ENCODE measurements around the gene CDHR3. TPM values are rescaled to one million over a fixed set of nuclear protein-coding genes. Genes with fewer than 3 reads are reported as not detected.
"Not testable (repeated sequence)": the region's sequence is repeated elsewhere in the genome, so short reads cannot be mapped to it uniquely, and the experiment has no call there.

CDHR3 gene
- total RNA-seq, 1 donor from 2014 or later = 1.0 TPM

- Mint-ChIP-seq H3K4me3 (no peak overlapping the region), H3K4me1 (no peaks in the 10 kb centered on the region), H3K36me3 (ENCODE audit: low read depth) (no peaks in the 10 kb centered on the region), H3K9me3 (peaks cover 5% of the 10 kb centered on the region), H3K27ac (no peak overlapping the region), H3K27me3 (peaks cover 5% of the 10 kb centered on the region)
- DNase-seq = no peak
- intact Hi-C loops (cut with micrococcal nuclease) = no loop called here
Measured at GRCh38 chr7:105941596-105941995, 21.5 kb upstream of the CDHR3 start.

GRCh38 chr7:105943486-105943885 lies 19.6 kb upstream of the CDHR3 start:
- DNase-seq = no peak
- Mint-ChIP-seq H3K9me3 (peaks cover 5% of the 10 kb centered on the region), H3K27me3 (peaks cover 10% of the 10 kb centered on the region), H3K4me1 (no peaks in the 10 kb centered on the region), H3K27ac (no peak overlapping the region), H3K36me3 (ENCODE audit: low read depth) (no peaks in the 10 kb centered on the region), H3K4me3 (no peak overlapping the region)
- intact Hi-C loops (cut with micrococcal nuclease) = no loop called here

- DNase-seq = no peak
- H3K4me3 Mint-ChIP-seq = no peak overlapping the region
- no peaks in the 10 kb centered on the region for H3K4me1 Mint-ChIP-seq
- no peaks in the 10 kb centered on the region for H3K9me3 Mint-ChIP-seq
- intact Hi-C loops (cut with micrococcal nuclease) = no loop called here
- no peaks in the 10 kb centered on the region for H3K36me3 Mint-ChIP-seq (ENCODE audit: low read depth)
- peaks cover 7% of the 10 kb centered on the region for H3K27me3 Mint-ChIP-seq
- no peak overlapping the region for H3K27ac Mint-ChIP-seq
Measured at GRCh38 chr7:105945848-105946247, 17.2 kb upstream of the CDHR3 start.

GRCh38 chr7:105951597-105951996 lies 11.5 kb upstream of the CDHR3 start:
- H3K27ac Mint-ChIP-seq = no peak overlapping the region
- H3K4me3 Mint-ChIP-seq = no peak overlapping the region
- H3K9me3 Mint-ChIP-seq = no peaks in the 10 kb centered on the region
- H3K4me1 Mint-ChIP-seq = no peaks in the 10 kb centered on the region
- peaks cover 4% of the 10 kb centered on the region for H3K27me3 Mint-ChIP-seq
- H3K36me3 Mint-ChIP-seq (ENCODE audit: low read depth) = no peaks in the 10 kb centered on the region
- no peak for DNase-seq
- intact Hi-C loops (cut with micrococcal nuclease) = no loop called here

GRCh38 chr7:105952917-105953595 lies 10.0 kb upstream of the CDHR3 start:
- intact Hi-C loops (cut with micrococcal nuclease) = no loop called here
- H3K27ac Mint-ChIP-seq = no peak overlapping the region
- DNase-seq = no peak
- H3K36me3 Mint-ChIP-seq (ENCODE audit: low read depth) = no peaks in the 10 kb centered on the region
- H3K4me1 Mint-ChIP-seq = no peaks in the 10 kb centered on the region
- H3K9me3 Mint-ChIP-seq = no peaks in the 10 kb centered on the region
- no peaks in the 10 kb centered on the region for H3K27me3 Mint-ChIP-seq
- H3K4me3 Mint-ChIP-seq = no peak overlapping the region

GRCh38 chr7:105954711-105955110 lies 8.4 kb upstream of the CDHR3 start:
- H3K4me1 Mint-ChIP-seq = no peaks in the 10 kb centered on the region
- intact Hi-C loops (cut with micrococcal nuclease) = no loop called here
- no peak for DNase-seq
- H3K27ac Mint-ChIP-seq = no peak overlapping the region
- no peaks in the 10 kb centered on the region for H3K9me3 Mint-ChIP-seq
- H3K4me3 Mint-ChIP-seq = no peak overlapping the region
- no peaks in the 10 kb centered on the region for H3K36me3 Mint-ChIP-seq (ENCODE audit: low read depth)
- H3K27me3 Mint-ChIP-seq = no peaks in the 10 kb centered on the region

- H3K9me3 Mint-ChIP-seq; H3K36me3 Mint-ChIP-seq (ENCODE audit: low read depth); H3K27me3 Mint-ChIP-seq; H3K4me3 Mint-ChIP-seq; intact Hi-C loops (cut with micrococcal nuclease); H3K27ac Mint-ChIP-seq; DNase-seq; H3K4me1 Mint-ChIP-seq: not testable (repeated sequence)
Measured at GRCh38 chr7:105955651-105956466, 7.2 kb upstream of the CDHR3 start.

GRCh38 chr7:105958012-105958411 lies 5.1 kb upstream of the CDHR3 start:
- H3K4me3 Mint-ChIP-seq = no peak overlapping the region
- H3K9me3 Mint-ChIP-seq = no peaks in the 10 kb centered on the region
- H3K27ac Mint-ChIP-seq = no peak overlapping the region
- peaks cover 3% of the 10 kb centered on the region for H3K27me3 Mint-ChIP-seq
- H3K36me3 Mint-ChIP-seq (ENCODE audit: low read depth) = no peaks in the 10 kb centered on the region
- H3K4me1 Mint-ChIP-seq = no peaks in the 10 kb centered on the region
- no peak for DNase-seq
- intact Hi-C loops (cut with micrococcal nuclease) = no loop called here

- H3K4me3 Mint-ChIP-seq = no peak overlapping the region
- peaks cover 12% of the 10 kb centered on the region for H3K27me3 Mint-ChIP-seq
- H3K27ac Mint-ChIP-seq = no peak overlapping the region
- H3K4me1 Mint-ChIP-seq = no peaks in the 10 kb centered on the region
- H3K9me3 Mint-ChIP-seq = no peaks in the 10 kb centered on the region
- H3K36me3 Mint-ChIP-seq (ENCODE audit: low read depth) = no peaks in the 10 kb centered on the region
- no peak for DNase-seq
- intact Hi-C loops (cut with micrococcal nuclease) = no loop called here
Measured at GRCh38 chr7:105962353-105962752, 711 bp upstream of the CDHR3 start.

- Mint-ChIP-seq H3K27ac (no peak overlapping the region), H3K4me1 (no peaks in the 10 kb centered on the region), H3K4me3 (no peak overlapping the region), H3K27me3 (peaks cover 11% of the 10 kb centered on the region), H3K36me3 (ENCODE audit: low read depth) (no peaks in the 10 kb centered on the region), H3K9me3 (no peaks in the 10 kb centered on the region)
- intact Hi-C loops (cut with micrococcal nuclease) = no loop called here
- DNase-seq = no peak
Measured at GRCh38 chr7:105971845-105972244, 8.8 kb downstream of the CDHR3 start.

GRCh38 chr7:105972276-105972675 lies 9.2 kb downstream of the CDHR3 start:
- Mint-ChIP-seq H3K27ac (no peak overlapping the region), H3K9me3 (no peaks in the 10 kb centered on the region), H3K4me3 (no peak overlapping the region), H3K36me3 (ENCODE audit: low read depth) (no peaks in the 10 kb centered on the region), H3K4me1 (no peaks in the 10 kb centered on the region), H3K27me3 (peaks cover 11% of the 10 kb centered on the region)
- intact Hi-C loops (cut with micrococcal nuclease) = no loop called here
- no peak for DNase-seq

GRCh38 chr7:105974471-105974870 lies 11.4 kb downstream of the CDHR3 start:
- no peaks in the 10 kb centered on the region for H3K9me3 Mint-ChIP-seq
- H3K4me3 Mint-ChIP-seq = no peak overlapping the region
- H3K27ac Mint-ChIP-seq = no peak overlapping the region
- peaks cover 15% of the 10 kb centered on the region for H3K27me3 Mint-ChIP-seq
- intact Hi-C loops (cut with micrococcal nuclease) = no loop called here
- no peaks in the 10 kb centered on the region for H3K4me1 Mint-ChIP-seq
- DNase-seq = no peak
- no peaks in the 10 kb centered on the region for H3K36me3 Mint-ChIP-seq (ENCODE audit: low read depth)

- no peak for DNase-seq
- intact Hi-C loops (cut with micrococcal nuclease) = no loop called here
Measured at GRCh38 chr7:105975770-105976417, 12.8 kb downstream of the CDHR3 start.

GRCh38 chr7:105976868-105977267 lies 13.8 kb downstream of the CDHR3 start:
- Mint-ChIP-seq H3K4me1 (no peaks in the 10 kb centered on the region), H3K36me3 (ENCODE audit: low read depth) (no peaks in the 10 kb centered on the region), H3K9me3 (no peaks in the 10 kb centered on the region), H3K27me3 (peaks cover 22% of the 10 kb centered on the region), H3K4me3 (no peak overlapping the region), H3K27ac (no peak overlapping the region)
- intact Hi-C loops (cut with micrococcal nuclease) = no loop called here
- no peak for DNase-seq

More at GRCh38 chr7:105975770-105976417, 12.8 kb downstream of the CDHR3 start:
- no peaks in the 10 kb centered on the region for H3K9me3 Mint-ChIP-seq
- peaks cover 19% of the 10 kb centered on the region for H3K27me3 Mint-ChIP-seq
- no peak overlapping the region for H3K4me3 Mint-ChIP-seq
- H3K4me1 Mint-ChIP-seq = no peaks in the 10 kb centered on the region
- H3K27ac Mint-ChIP-seq = no peak overlapping the region
- H3K36me3 Mint-ChIP-seq (ENCODE audit: low read depth) = no peaks in the 10 kb centered on the region

All from activated CD4-positive, alpha-beta T cell treated with anti-CD3 and anti-CD28 coated beads, Interleukin-2, amount 10 ng/mL, durations not matched to agents 24 days and 14 days (primary cell).